MM.1S (cell line): ENCODE results near the gene SORCS2.

Source experiments
- DNase-seq: peaks from one replicate; pipeline ENCODE4 v3.0.0-alpha.2; 2015
- H2AFZ ChIP-seq: fragments of 300-600 bp; sonication (generic); 2 replicates; pipeline ENCODE4 v1.6.0; 2016; ENCODE audit warnings: antibody characterized with exemption, low read length
- H3F3A ChIP-seq: fragments of 300-600 bp; sonication (generic); 2 replicates; pipeline ENCODE4 v1.6.1; 2016; ENCODE audit warnings: mild to moderate bottlenecking, antibody characterized with exemption, low read length, moderate library complexity, mixed read lengths; ENCODE audit not compliant: insufficient read depth
- H3K27ac ChIP-seq: fragments of 300-600 bp; sonication (generic); 2 replicates; pipeline ENCODE4 v1.5.1; 2016; ENCODE audit warnings: mild to moderate bottlenecking, low read length
- H3K27me3 ChIP-seq: fragments of 300-600 bp; sonication (generic); replicated peaks from 2 replicates; pipeline ENCODE4 v1.6.0; 2016; ENCODE audit warnings: low read length; ENCODE audit not compliant: insufficient read depth
- H3K36me3 ChIP-seq: fragments of 300-600 bp; sonication (generic); replicated peaks from 2 replicates; pipeline ENCODE4 v1.6.1; 2016; ENCODE audit warnings: mild to moderate bottlenecking, low read length, mixed read lengths; ENCODE audit not compliant: insufficient read depth
- H3K4me1 ChIP-seq: fragments of 300-600 bp; sonication (generic); 2 replicates; pipeline ENCODE4 v1.6.1; 2016; ENCODE audit warnings: low read length, mixed read lengths
- H3K4me2 ChIP-seq: fragments of 300-600 bp; sonication (generic); 2 replicates; pipeline ENCODE4 v1.6.0; 2016; ENCODE audit warnings: low read depth, low read length
- H3K4me3 ChIP-seq: fragments of 300-600 bp; sonication (generic); 2 replicates; pipeline ENCODE4 v1.5.1; 2016; ENCODE audit warnings: low read length, mixed read lengths
- H3K79me2 ChIP-seq: fragments of 300-600 bp; sonication (generic); 2 replicates; pipeline ENCODE4 v1.6.1; 2016; ENCODE audit warnings: mixed run types, low read length, mixed read lengths
- H3K9ac ChIP-seq: fragments of 300-600 bp; sonication (generic); 2 replicates; pipeline ENCODE4 v1.6.1; 2016; ENCODE audit warnings: low read length, mixed read lengths
- H3K9me2 ChIP-seq: fragments of 300-600 bp; sonication (generic); replicated peaks from 2 replicates; pipeline ENCODE4 v1.6.1; 2016; ENCODE audit warnings: mild to moderate bottlenecking, low read length, mixed read lengths; ENCODE audit not compliant: insufficient read depth
- H3K9me3 ChIP-seq: fragments of 300-600 bp; sonication (generic); replicated peaks from 2 replicates; pipeline ENCODE4 v1.6.1; 2016; ENCODE audit warnings: mild to moderate bottlenecking, low read length, mixed read lengths; ENCODE audit not compliant: insufficient read depth
- H4K20me1 ChIP-seq: fragments of 300-600 bp; sonication (generic); 2 replicates; pipeline ENCODE4 v1.6.1; 2016; ENCODE audit warnings: mild to moderate bottlenecking, low read length, moderate library complexity, mixed read lengths; ENCODE audit not compliant: insufficient read depth
- EZH2 ChIP-seq: fragments of 300-600 bp; sonication (generic); optimal IDR thresholded peaks from 2 replicates; pipeline ENCODE3; 2017; ENCODE audit warnings: low read depth, mild to moderate bottlenecking, antibody characterized with exemption, low read length, mixed read lengths
- EZH2phosphoT487 ChIP-seq: fragments of 300-600 bp; sonication (generic); IDR thresholded peaks from 2 replicates; pipeline ENCODE4 v1.6.1; 2018; ENCODE audit warnings: antibody characterized with exemption, low read length
- TF ChIP-seq, protein P1 (sequence below): fragments of 300-600 bp; sonication (generic); IDR thresholded peaks from 2 replicates; pipeline ENCODE4 v1.5.1; 2016; ENCODE audit warnings: antibody characterized with exemption, low read length, mixed read lengths

Gene SORCS2

DNA sequence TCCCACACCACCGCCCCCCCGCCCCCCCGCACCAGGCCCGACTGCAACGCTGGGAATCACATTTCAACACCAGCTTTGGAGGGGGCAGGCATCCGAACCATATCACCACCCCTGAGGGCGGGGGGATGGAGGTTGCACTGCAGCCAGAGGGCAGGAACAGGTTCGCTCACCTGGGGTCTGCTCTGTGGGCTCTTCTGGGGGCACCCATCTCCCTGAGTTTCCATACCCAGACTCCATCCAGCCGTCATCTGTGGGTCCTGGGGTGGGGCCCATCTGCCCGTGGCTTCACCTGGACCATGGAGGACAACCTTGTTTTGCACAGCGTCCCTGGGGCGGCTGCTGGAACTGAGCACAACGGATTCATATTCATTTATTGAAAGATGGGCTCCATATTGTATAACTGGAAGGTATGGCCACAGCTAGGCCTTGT lies 235.5 kb downstream of the SORCS2 start:
- Histone ChIP-seq H3K9ac (no peak overlapping the region), H3K27me3 (peaks cover 98% of the 10 kb centered on the region), H3K4me1 (no peaks in the 10 kb centered on the region), H3K4me3 (no peak overlapping the region), H3K4me2 (no peak overlapping the region), H3F3A (no peaks in the 10 kb centered on the region), H3K79me2 (no peaks in the 10 kb centered on the region), H3K27ac (no peak overlapping the region), H3K9me2 (no peaks in the 10 kb centered on the region), H2AFZ (no peak overlapping the region), H4K20me1 (no peaks in the 10 kb centered on the region), H3K36me3 (no peaks in the 10 kb centered on the region), H3K9me3 (no peaks in the 10 kb centered on the region)
- TF ChIP-seq EZH2phosphoT487: no peak
- TF ChIP-seq, protein P1, sequence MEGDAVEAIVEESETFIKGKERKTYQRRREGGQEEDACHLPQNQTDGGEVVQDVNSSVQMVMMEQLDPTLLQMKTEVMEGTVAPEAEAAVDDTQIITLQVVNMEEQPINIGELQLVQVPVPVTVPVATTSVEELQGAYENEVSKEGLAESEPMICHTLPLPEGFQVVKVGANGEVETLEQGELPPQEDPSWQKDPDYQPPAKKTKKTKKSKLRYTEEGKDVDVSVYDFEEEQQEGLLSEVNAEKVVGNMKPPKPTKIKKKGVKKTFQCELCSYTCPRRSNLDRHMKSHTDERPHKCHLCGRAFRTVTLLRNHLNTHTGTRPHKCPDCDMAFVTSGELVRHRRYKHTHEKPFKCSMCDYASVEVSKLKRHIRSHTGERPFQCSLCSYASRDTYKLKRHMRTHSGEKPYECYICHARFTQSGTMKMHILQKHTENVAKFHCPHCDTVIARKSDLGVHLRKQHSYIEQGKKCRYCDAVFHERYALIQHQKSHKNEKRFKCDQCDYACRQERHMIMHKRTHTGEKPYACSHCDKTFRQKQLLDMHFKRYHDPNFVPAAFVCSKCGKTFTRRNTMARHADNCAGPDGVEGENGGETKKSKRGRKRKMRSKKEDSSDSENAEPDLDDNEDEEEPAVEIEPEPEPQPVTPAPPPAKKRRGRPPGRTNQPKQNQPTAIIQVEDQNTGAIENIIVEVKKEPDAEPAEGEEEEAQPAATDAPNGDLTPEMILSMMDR: no peak
- TF ChIP-seq EZH2: no peak
- no peak for DNase-seq

DNA sequence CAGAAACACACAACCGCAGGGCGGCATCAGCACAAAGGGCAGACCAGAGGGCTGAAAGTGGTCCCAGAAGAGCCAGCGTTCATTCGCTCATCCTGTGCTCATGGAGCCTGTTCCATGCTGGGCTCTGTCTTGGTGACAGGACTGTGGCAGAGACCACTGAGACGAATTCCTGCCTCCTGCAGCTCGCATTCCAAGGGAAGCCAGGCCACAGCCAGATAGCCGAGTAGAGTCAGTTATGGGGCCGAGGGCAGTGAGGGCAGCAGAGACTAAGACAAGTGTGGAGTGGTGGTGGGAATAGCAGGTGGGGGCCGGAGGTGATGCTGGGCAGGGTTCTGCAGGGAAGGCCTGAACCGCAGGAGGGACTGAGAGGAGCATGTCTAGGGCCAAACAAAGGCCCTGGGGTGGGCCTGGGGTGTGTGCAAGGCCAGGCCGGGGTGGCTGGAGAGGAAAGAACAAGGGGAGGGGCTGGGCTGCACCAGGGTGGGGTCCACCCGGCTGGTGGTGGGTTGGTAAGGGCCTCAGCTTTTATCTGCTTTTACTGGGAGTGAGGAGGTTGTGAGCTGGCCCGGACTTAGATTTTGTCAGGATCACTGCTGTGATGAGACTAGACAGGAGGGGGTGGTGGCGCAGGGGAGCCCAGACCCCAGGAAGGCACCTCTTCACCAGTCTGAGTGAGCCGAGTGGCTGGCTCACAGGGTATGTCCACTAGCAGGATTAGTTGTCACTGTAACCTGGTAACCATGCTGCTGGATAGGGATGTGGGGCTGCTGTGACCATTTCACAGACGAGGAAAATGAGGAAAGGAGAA lies 236.1 kb downstream of the SORCS2 start:
- no peaks in the 10 kb centered on the region for H3K4me1 ChIP-seq
- H3F3A ChIP-seq: no peaks in the 10 kb centered on the region
- H3K79me2 ChIP-seq: no peaks in the 10 kb centered on the region
- no peak for DNase-seq
- H3K27ac ChIP-seq: no peak overlapping the region
- H3K9ac ChIP-seq: no peak overlapping the region
- no peak overlapping the region for H2AFZ ChIP-seq
- no peak overlapping the region for H3K4me3 ChIP-seq
- no peaks in the 10 kb centered on the region for H3K9me2 ChIP-seq
- H3K27me3 ChIP-seq: peaks cover 98% of the 10 kb centered on the region
- H4K20me1 ChIP-seq: no peaks in the 10 kb centered on the region
- TF ChIP-seq EZH2 (no peak), EZH2phosphoT487 (no peak)
- TF ChIP-seq, protein P1: no peak
- H3K4me2 ChIP-seq: no peak overlapping the region
- no peaks in the 10 kb centered on the region for H3K9me3 ChIP-seq
- H3K36me3 ChIP-seq: no peaks in the 10 kb centered on the region

DNA sequence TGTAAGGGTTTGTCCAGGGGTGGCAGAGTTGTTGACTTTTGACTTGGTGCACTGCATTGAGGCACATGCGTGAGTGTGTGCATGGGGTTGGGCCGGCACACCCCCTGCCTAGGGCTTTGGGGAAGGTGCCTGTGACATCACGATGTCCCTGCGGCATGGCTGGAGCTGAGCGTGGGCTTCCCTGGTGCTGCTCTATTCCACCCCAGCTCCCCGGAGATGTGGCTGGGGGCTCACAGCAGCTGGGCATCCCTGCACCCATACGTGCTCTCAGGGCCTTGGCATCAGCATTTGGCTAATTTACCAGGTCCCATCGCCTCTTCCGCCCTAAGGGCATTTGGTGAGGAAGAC lies 236.7 kb downstream of the SORCS2 start:
- H3K4me2 ChIP-seq: no peak overlapping the region
- TF ChIP-seq EZH2 (no peak), EZH2phosphoT487 (no peak)
- TF ChIP-seq, protein P1: no peak

More for the DNA sequence above, 236.7 kb downstream of the SORCS2 start:
- Histone ChIP-seq H3K9me3 (no peaks in the 10 kb centered on the region), H3K9me2 (no peaks in the 10 kb centered on the region), H4K20me1 (no peaks in the 10 kb centered on the region), H3K9ac (no peak overlapping the region), H3K36me3 (no peaks in the 10 kb centered on the region), H3K79me2 (no peaks in the 10 kb centered on the region), H2AFZ (no peak overlapping the region), H3K27me3 (peaks cover 98% of the 10 kb centered on the region), H3K27ac (no peak overlapping the region), H3K4me1 (no peaks in the 10 kb centered on the region), H3K4me3 (no peak overlapping the region), H3F3A (no peaks in the 10 kb centered on the region)
- no peak for DNase-seq
